Heart left ventricle (tissue), 16 donors: ENCODE measurements around the gene PIK3CA. TPM values are rescaled to one million over a fixed set of nuclear protein-coding genes. Genes with fewer than 3 reads are reported as not detected.

ENCODE experiments used
- ATAC-seq, 4 donors: fragments of 200-7000 bp; cut with Tn5 transposase; one replicate each; pipeline ENCODE4 v1.9.1; 2020 to 2022; ENCODE audit warnings: moderate library complexity in 4 of 4, mild to moderate bottlenecking in 3 of 4, moderate number of reproducible peaks in 1 of 4
- DNase-seq, 5 donors: peaks; one replicate each; pipeline ENCODE4 v3.0.0-alpha.2; 2020
- H3K27ac ChIP-seq, 12 donors: fragments of 200-600 bp; sonication (generic) in 4 of 12; one replicate each; pipeline versions ENCODE4 v1.5.0 to v1.8.0; 2016 to 2022; ENCODE audit warnings: mild to moderate bottlenecking in 2 of 12
- H3K27me3 ChIP-seq, 9 donors: fragments of 200-600 bp; sonication (generic) in 2 of 9; one replicate each; pipeline versions ENCODE4 v1.5.1 to v1.8.0; 2016 to 2022; ENCODE audit warnings: mild to moderate bottlenecking in 3 of 9
- H3K36me3 ChIP-seq, 9 donors: fragments of 200-600 bp; sonication (generic) in 2 of 9; one replicate each; pipeline versions ENCODE4 v1.5.0 to v1.8.0; 2018 to 2022; ENCODE audit warnings: mild to moderate bottlenecking in 2 of 9
- H3K4me1 ChIP-seq, 12 donors: fragments of 200-600 bp; sonication (generic) in 4 of 12; one replicate each; pipeline versions ENCODE4 v1.5.0 to v1.8.0; 2016 to 2022; ENCODE audit warnings: mild to moderate bottlenecking in 3 of 12
- H3K4me3 ChIP-seq, 12 donors: fragments of 200-600 bp; sonication (generic) in 4 of 12; one replicate each; pipeline versions ENCODE4 v1.5.0 to v1.8.0; 2017 to 2022; ENCODE audit warnings: mild to moderate bottlenecking in 9 of 12, moderate library complexity in 4 of 12
- H3K9me3 ChIP-seq, 12 donors: fragments of 200-600 bp; sonication (generic) in 4 of 12; one replicate each; pipeline versions ENCODE4 v1.5.0 to v1.8.0; 2016 to 2022; ENCODE audit warnings: mild to moderate bottlenecking in 1 of 12
- POLR2A ChIP-seq, 2 donors: fragments of 450-650 bp; IDR thresholded peaks; one replicate each; pipeline ENCODE4 v1.6.1; 2017; ENCODE audit warnings: antibody characterized with exemption in 2 of 2, mild to moderate bottlenecking in 2 of 2, moderate library complexity in 2 of 2
- WGBS, 4 donors: extraction: QIAGEN DNeasy Blood & Tissue Kit in 2 of 4; methylation state at CpG; one replicate each; pipeline versions ENCODE4 v1.1.5 to v1.1.7; 2013 to 2018; 5-methylcytosine and 5-hydroxymethylcytosine counted together
- intact Hi-C, 10 donors: fragments of 100-400 bp; cut with DNase I; formaldehyde crosslinking; loops; one replicate each; pipeline versions ENCODE4 v1.11.1 to v1.14.2; 2022
- polyA plus RNA-seq, 2 donors: library from polyadenylated mRNA; stranded (reverse); fragments of 200-250 nt; gene quantifications; one replicate each; pipeline ENCODE4 v1.2.3, GENCODE V29; 2013
- total RNA-seq, 9 donors: library from RNA; depleted of rRNA in 2 of 9; stranded (reverse); fragments of >200 nt in 2 of 9; fragmentation: NEBNext Ultra II Directional in 3 of 9; extraction: Animal tissue kit (Norgen Biotek cat#: 25700) in 3 of 9; gene quantifications; one replicate each; pipeline versions ENCODE4 v1.1.0 to v1.2.4, GENCODE V29; 2016 to 2023
- TF ChIP-seq, protein P1 (sequence below), 12 donors: fragments of 200-600 bp; sonication (generic) in 4 of 12; IDR thresholded peaks; one replicate each; pipeline versions ENCODE4 v1.5.0 to v1.8.0; 2018 to 2022; ENCODE audit warnings: antibody characterized with exemption in 12 of 12, mild to moderate bottlenecking in 5 of 12
- donor health status: ischemic (EF 13 %, LVEDD 7.1; RV severe dilation, severe dysfunction).
- donor health status: healthy with polysubstance abuse.
- donor health status: DM: no; HTN: yes; CAD: no.
- donor health status: DM: no; HTN: no; CAD: no.
- donor health status: ischemic (EF 25% LVEDD 6.9; RV normal size, moderate dysfunction).
- donor health status: ischemic (EF 25% LVEDD 5.7; RV mildly dilated, moderate dysfunction).
- donor health status: healthy.
- donor health status: DM: yes; HTN: yes; CAD: no.
- donor health status: ischemic (EF 35%, LVEDD 5.7; RV mildly dilated, moderate dysfunction).
- donor health status: nonischemic (EF 11% LVEDD 7.7; RV severe dilation, severe dysfunction).
- donor health status: DM: yes; HTN: yes; CAD: no.
- donor health status: PGD.
- donor health status: ischemic (EF 29% LVEDD 5.4; RV normal size, mild dysfunction).
- donor health status: nonischemic (EF 23%, LVEDD 6.1; RV moderate dilation, normal function).

The PIK3CA gene
- total and polyA plus RNA-seq, 11 donors = 3.1 to 28.0 (median 18.7) TPM

DNA sequence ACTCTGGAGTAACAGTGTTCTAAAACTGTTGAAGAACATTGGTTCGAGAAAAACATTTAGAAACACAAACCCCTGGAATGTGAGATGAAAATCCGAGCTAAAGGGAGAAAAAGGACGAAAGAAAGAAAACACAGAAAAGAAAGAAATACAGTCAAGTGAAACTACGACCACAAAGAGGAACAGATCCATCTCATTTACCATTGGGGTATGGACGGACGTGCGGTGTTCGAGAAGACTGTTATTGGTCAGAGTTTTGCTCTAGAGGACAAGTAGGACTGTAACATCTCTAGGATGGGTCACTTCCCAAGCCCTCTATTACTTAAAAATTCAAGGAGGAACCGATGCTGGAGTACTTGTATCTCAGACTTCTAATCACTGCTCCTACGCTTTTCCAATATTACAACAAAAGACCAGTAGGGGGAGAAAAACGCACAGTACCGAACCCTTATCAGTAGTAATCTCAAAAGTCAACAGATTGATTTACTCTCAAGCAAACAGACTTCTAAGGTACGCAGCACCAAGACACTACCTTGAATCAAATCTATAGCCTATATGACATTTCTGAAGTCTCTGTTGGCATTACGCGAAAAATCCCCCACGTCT is 1.1 kb upstream of the PIK3CA start:
- WGBS, 4 donors = 3 to 5% (median 4%) methylated on average over 16 of the region's 16 CpGs
- H3K4me3 ChIP-seq = peak overlapping the region; percentile 83 to 97 (median 88)
- H3K9me3 ChIP-seq = no peaks in the 10 kb centered on the region
- H3K27me3 ChIP-seq = no peaks in the 10 kb centered on the region
- peak; percentile 49 to 72 (median 66) for ATAC-seq
- H3K27ac ChIP-seq = peak overlapping the region; percentile 90 to 99 (median 98)
- intact Hi-C loops = loop anchor here in 9 of 10 donors (2.0 to 10.0 kb wide), 13 partner anchors 40 to 415 kb away; partner anchors contain the start of genes ACTL6A (in 2 of the 9), ZNF639 (in 2 of the 9) and ZMAT3 (in 1 of the 9)
- peak in 1 of 5 donors; percentile 23 for DNase-seq
- no peaks in the 10 kb centered on the region for H3K36me3 ChIP-seq
- H3K4me1 ChIP-seq = peaks cover 0 to 31% (median 21%) of the 10 kb centered on the region in 12 donors
- TF ChIP-seq, protein P1, sequence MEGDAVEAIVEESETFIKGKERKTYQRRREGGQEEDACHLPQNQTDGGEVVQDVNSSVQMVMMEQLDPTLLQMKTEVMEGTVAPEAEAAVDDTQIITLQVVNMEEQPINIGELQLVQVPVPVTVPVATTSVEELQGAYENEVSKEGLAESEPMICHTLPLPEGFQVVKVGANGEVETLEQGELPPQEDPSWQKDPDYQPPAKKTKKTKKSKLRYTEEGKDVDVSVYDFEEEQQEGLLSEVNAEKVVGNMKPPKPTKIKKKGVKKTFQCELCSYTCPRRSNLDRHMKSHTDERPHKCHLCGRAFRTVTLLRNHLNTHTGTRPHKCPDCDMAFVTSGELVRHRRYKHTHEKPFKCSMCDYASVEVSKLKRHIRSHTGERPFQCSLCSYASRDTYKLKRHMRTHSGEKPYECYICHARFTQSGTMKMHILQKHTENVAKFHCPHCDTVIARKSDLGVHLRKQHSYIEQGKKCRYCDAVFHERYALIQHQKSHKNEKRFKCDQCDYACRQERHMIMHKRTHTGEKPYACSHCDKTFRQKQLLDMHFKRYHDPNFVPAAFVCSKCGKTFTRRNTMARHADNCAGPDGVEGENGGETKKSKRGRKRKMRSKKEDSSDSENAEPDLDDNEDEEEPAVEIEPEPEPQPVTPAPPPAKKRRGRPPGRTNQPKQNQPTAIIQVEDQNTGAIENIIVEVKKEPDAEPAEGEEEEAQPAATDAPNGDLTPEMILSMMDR (IDR thresholded peaks at IDR 0.05) = peak; percentile 47 to 78 (median 64)
- TF ChIP-seq POLR2A (IDR thresholded peaks at IDR 0.05) = no peak

DNA sequence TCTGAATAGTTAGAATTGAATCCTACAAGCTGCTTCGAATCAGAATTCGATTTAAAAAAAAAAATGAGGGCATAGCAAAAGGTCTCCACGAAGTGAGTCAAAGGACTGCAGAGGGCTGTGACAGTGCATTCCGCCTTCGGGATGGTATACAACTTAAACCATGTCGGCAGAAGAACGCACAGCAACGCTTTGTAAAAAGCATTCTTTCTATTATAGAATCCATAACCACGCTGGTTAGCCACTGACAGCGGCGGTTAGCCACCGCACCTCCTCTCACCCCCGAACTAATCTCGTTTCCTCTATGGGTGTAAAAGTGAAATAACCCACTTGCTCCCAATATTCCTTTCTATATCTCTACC is 664 bp upstream of the PIK3CA start:
- peak overlapping the region; percentile 83 to 97 (median 88) for H3K4me3 ChIP-seq
- intact Hi-C loops = loop anchor here in 9 of 10 donors (2.0 to 10.0 kb wide), 13 partner anchors 40 to 415 kb away; partner anchors contain the start of genes ACTL6A (in 2 of the 9), ZNF639 (in 2 of the 9) and ZMAT3 (in 1 of the 9)
- DNase-seq (peak in 1 of 5 donors; percentile 23), ATAC-seq (peak in 3 of 4 donors; percentile 21 to 37 (median 28))
- H3K4me1 ChIP-seq = peaks cover 0 to 36% (median 24%) of the 10 kb centered on the region in 12 donors
- WGBS, 4 donors = 0% methylated on average over 14 of the region's 14 CpGs
- peak overlapping the region; percentile 90 to 99 (median 98) for H3K27ac ChIP-seq
- TF ChIP-seq POLR2A (IDR thresholded peaks at IDR 0.05) = no peak
- TF ChIP-seq, protein P1 (IDR thresholded peaks at IDR 0.05) = peak in 1 of 12 donors; percentile 11
- H3K36me3 ChIP-seq = no peaks in the 10 kb centered on the region
- H3K27me3 ChIP-seq = no peaks in the 10 kb centered on the region
- no peaks in the 10 kb centered on the region for H3K9me3 ChIP-seq

DNA sequence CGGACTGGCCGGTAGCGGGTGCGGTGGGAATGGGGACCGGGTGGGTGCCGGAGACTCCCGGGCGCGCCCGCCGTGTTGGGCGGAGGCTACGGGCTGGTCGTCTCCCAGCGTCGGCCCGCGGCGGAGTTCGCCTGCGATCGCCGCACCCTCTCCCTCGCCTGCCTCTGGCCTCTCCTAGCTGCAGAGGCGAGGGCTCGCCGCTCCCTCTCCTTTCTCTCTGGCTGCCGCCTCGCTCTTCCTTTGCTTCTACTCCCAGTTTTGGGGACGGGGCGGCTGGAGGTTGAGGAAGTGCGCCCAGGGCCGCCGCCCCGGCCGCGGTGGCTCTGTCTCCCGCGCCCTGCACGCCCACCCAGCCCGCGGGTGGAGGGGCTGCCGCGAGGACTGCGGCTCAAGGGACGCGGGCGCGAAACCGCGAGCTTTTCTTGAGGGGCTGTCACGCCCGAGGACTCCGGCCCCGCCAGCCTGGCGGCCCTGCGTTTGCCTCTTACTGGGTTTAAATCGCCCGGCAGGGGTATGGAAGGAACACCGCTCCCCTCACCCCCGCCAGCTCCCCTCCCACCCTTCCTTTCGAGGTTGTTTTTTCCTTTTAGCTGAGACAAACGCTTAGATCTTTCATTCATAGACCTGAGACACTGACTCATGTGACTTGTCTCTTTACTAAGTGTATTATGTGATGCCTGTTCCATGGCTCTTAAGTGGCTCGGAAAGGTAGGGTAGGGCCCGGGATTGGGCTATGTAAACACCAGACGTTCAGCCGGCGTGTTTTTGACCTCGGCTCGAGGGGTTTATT is 654 bp downstream of the PIK3CA start:
- Histone ChIP-seq H3K4me3 (peak overlapping the region; percentile 83 to 97 (median 88)), H3K27ac (peak overlapping the region; percentile 94 to 99 (median 98)), H3K36me3 (no peaks in the 10 kb centered on the region), H3K27me3 (no peaks in the 10 kb centered on the region), H3K4me1 (peaks cover 0 to 46% (median 27%) of the 10 kb centered on the region in 12 donors), H3K9me3 (no peaks in the 10 kb centered on the region)
- intact Hi-C loops = loop anchor here in 9 of 10 donors (2.0 to 10.0 kb wide), 13 partner anchors 38 to 413 kb away; partner anchors contain the start of genes ZNF639 (in 3 of the 9), ACTL6A (in 2 of the 9) and ZMAT3 (in 2 of the 9)
- DNase-seq (peak; percentile 49 to 79 (median 54)), ATAC-seq (peak in 3 of 4 donors; percentile 2 to 58 (median 38))
- peak in 1 of 2 donors; percentile 30 for TF ChIP-seq POLR2A (IDR thresholded peaks at IDR 0.05)
- TF ChIP-seq, protein P1 (IDR thresholded peaks at IDR 0.05) = no peak
- 0 to 1% (median 0%) methylated on average over 30 to 70 of the region's 70 CpGs for WGBS, 4 donors
